GM12872 (cell line): ENCODE measurements around the gene HPSE2.

Experiments
- CTCF ChIP-seq: IDR thresholded peaks from 3 replicates; pipeline ENCODE4 v1.5.1; 2011; ENCODE audit warnings: low read depth, mild to moderate bottlenecking, low read length, moderate library complexity; ENCODE audit not compliant: insufficient read depth

HPSE2 gene

GRCh38 chr10:98602224-98602623 lies 633.4 kb downstream of the HPSE2 start:
- no peak for TF ChIP-seq CTCF

DNA sequence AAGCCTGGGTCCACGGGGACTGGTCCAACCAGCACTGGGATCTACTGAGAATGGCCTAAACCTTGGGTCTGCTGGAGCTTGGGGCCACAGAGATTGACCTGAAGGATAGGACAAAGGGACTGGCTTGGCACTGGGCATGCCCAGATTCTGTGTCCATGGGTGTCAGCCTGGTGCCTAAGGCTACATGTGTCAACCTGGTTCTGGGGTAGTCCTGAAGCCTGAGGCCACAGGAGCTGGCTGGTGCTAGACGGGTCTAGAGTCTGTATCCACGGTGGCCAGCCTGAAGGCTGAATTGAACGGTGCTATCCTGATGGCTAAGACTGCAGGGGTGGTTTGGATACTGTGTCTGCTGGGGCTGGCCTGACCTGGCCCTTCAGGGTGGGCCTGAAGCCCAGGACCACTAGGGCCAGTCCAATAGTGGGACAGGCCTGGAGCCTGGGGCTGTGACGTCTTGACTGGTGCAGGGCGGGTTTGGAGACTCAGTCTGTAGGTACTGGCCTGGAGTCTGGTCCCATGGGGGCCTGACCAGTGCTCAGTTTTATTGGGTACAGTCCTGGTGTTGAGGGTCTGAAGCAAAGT lies 636.5 kb downstream of the HPSE2 start:
- no peak for TF ChIP-seq CTCF

GRCh38 chr10:98596404-98596803 lies 639.2 kb downstream of the HPSE2 start:
- TF ChIP-seq CTCF: no peak

DNA sequence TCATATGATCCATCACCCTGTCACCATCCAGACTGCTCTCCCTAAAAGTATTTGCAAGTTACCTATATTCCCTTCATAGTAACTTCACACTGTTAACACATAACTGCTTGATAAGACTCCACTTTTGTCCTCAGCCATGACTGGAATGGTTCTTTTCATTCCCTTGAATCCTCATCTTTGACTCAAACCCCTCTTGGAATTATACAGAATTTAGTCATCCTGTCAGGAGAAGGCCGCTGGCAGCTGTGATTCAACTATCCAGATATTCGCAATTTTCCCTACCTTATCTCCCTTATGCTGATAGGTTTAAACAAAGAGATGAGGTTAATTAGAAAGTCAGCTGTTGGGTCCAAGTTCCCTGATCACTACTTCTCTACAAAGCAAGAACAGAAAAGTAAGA lies 646.0 kb downstream of the HPSE2 start:
- TF ChIP-seq CTCF: no peak

DNA sequence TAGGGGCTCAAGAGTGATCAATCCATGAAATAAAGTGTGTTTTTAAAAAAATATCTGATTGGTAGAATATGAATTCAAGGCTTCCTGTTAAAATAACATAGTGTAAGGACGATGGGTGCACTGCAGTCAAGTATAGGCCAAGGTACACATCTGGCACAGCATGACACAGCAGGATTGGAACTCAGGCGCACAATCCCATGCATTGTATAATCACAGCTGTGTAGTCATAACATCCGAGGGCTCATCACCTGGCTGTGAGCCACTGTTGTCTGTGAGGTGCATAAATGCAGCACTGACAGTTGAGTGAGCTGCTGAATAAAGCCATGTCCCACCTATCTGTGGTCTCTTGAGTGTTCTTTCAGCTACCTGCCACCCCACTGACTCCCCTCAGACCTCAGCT lies 646.6 kb downstream of the HPSE2 start:
- TF ChIP-seq CTCF: no peak

DNA sequence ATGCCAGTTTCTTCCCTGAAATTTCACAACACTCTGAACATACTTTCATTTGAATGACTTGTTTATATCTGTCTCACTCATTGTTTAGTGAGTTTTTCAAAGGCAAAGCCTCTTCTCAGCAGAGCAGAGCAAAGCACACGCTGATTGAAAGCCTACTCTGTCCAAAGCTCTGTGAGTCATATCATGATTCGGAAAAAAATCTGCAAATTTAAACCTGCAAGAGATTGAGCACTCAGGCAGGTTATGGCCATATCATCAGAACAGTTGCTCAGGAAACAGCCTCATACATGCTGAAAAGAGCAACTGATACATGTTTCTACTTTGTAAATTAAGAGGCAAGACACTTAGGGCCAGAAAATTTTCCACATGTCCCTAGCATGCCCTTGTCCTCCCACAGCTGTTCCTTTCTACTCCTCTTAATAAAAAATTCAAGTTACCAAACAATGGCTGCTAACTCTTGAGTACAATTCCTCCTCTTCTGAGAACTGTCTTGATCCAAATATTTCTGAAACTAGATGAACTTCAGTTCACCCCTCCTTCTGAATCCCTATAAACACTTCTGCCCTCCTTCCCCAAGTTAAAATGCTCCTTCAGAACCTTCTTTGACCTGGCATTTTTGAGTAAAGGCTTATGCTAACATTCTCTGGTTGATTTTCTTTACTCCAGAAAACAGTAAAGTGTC lies 648.4 kb downstream of the HPSE2 start:
- no peak for TF ChIP-seq CTCF

DNA sequence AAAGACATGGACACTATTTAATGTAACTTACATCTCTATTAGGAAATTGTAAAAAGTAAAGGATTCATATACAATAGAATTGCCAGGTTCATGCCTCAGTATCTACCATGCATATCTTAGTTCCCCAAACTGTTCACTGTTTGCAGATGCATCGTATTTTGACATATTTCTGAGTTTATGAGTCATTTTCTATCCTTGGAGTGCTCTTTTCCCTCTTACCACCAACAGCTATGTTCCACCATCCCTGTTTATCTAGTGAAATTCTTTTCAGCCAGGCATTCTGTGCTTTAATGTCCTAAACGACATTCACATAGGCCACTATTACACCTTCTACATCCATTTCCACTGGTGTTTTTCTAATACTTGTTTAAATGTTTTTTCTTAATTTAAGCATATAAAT lies 649.6 kb downstream of the HPSE2 start:
- no peak for TF ChIP-seq CTCF
